Fibroblast of skin of right biceps (primary cell): ENCODE results near the gene TMEM121B.

ENCODE experiments used
- DNase-seq: peaks from one replicate; pipeline ENCODE4 v3.0.0-alpha.2; 2013

The TMEM121B gene

GRCh38 chr22:17086788-17087497 lies 34.2 kb downstream of the TMEM121B start:
- DNase-seq = no peak

DNA sequence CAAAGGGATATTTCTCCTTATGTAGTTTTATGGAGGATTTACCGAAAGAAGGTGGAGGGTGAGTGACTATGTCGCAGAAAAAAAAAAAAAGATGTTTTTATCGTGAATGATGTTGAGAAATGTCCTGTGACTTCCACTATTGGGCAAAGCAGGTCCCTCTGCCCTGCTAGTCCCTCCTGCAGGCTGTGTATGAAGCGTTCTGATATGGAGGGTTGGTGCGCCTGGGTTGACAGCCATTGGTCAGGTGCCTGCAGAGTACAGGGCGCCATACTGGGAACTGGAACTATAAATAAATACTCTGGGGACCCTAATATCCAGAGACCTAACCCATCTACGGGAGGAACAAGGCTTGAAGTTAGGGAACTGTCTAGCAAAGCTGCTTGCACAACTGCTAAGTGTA lies 34.9 kb downstream of the TMEM121B start:
- DNase-seq = no peak

DNA sequence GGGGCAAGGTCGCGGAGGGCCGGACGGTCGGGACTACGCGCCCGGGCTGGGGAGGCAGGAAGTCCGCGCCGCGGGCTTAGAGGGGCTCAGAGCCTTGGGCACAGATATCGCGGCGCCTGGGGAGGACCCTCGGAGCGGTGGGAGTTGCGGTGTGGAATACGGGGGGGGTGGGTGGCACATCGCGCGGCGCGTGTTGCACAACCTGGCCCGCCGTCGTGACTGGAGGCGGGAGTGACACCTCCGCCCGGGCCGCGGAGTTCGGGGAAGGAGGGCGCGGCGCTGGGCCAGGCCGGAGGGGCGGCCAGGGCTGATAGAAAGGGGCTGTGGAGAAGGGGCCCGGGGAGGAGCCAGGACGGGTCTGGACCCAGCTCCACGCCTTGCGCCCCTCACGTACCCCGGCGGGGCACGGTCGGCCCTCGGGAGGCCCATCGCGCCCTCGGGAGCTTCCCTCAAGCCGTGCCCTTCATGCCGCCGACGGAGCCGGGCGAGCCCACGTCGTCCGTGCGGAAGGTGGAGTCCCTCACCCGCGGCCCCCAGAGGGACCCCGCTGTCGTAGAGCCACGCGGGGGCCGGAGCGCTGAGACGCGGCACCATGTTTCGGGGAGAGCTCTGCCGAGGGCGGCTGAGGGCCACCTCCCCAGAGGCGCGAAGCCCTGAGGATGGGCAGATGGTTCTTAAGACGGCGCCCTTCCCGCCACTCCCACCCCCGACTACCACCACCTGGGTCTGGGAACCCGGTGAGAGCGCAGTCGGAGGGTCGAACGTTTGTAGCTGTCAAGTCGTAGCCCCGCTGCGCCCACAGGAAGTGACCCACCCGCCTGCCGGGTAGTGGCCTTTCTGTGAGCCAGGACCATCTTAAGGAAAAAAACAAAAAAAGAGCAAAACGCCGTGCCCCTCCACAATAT lies 35.6 kb downstream of the TMEM121B start:
- DNase-seq = no peak

GRCh38 chr22:17084554-17085276 lies 36.4 kb downstream of the TMEM121B start, which contains the start of gene IL17RA:
TSS of gene IL17RA (plus strand) at chr22:17085000. CDS start at chr22:17085092, 92 bp downstream.
- DNase-seq = peak; percentile 89

DNA sequence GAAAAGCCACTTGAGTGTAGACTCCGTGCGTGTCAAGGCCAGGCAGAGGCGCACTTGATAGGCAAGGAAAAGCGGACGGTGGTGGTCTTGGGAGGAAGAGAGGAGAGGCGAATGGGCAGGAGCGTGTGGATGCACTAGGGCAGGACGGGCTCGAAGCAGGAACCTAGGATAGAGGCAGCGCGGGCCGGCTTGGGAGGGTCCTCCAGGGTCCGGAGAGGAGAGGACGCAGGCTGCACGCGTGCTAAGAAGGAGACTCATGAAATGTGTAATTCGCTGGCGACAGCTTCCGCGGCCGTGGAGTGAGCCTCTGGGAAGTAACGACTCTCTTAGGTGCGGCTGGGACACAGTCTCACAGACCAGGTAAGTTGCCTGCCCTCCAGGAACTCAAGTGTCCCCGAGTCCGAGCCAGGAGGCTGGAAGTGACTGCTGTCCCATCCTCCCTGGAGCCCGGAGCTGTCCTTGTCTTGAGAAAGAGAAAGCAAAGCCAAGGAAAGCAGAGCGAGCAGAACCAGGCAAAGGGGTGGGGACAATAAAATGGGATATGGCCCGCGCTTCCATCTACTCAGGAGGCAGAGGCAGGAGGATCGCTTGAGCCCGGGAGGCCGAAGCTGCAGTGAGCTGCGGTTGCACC lies 37.2 kb downstream of the TMEM121B start:
- no peak for DNase-seq

GRCh38 chr22:17083255-17083654 lies 37.9 kb downstream of the TMEM121B start:
- no peak for DNase-seq

GRCh38 chr22:17079572-17079971 lies 41.6 kb downstream of the TMEM121B start:
- no peak for DNase-seq

DNA sequence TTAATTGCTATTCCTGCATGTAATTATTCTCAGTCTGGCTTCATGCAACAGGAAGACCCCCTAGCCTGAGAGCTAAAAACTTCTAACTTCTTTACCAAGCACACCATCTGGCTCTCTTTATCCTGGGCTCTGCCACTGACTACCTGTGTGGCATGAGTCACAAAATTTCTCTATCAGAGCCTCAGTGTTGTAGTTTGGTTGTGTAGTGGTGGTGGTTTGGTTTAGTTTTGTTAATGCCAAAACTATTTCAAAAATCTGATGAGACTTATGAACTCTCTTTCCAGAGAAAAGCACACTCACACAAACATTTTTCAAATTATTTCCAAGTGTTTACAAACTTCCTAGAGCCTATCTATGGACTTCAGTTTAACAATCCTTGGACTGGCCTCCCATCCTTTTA lies 43.9 kb downstream of the TMEM121B start:
- DNase-seq = peak; percentile 89

GRCh38 chr22:17074648-17075002 lies 46.5 kb downstream of the TMEM121B start:
- DNase-seq = peak; percentile 24

DNA sequence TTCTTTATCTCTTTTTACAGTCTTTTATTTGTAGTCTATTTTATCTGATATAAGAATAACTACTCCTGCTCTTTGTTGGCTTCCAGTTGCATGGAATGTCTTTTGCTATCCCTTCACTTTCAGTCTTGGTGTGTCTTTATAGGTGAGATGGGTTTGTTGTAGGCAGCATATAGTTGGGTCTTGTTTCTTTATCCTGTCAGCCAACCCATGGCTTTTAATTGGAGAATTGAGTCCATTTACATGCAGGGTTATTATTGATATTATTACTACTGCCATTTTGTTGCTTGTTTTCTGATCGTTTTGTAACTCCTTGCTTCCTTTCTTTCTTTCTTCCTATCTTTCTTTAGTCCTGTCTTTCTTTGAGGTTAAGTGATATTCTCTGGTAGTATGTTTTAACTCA lies 48.3 kb downstream of the TMEM121B start:
- DNase-seq = no peak
